CD4-positive, alpha-beta T cell treated with Interleukin-17A for 1 hour (primary cell): ENCODE results near the gene RABEP1.
"Not testable (repeated sequence)": the region's sequence is repeated elsewhere in the genome, so short reads cannot be mapped to it uniquely, and the experiment has no call there.

Source experiments
- DNase-seq: peaks from one replicate; pipeline ENCODE4 v3.0.0-alpha.2; 2020

Gene RABEP1

GRCh38 chr17:5429191-5429887 is 147.3 kb downstream of the RABEP1 start:
- no peak for DNase-seq

GRCh38 chr17:5430413-5430999 is 148.4 kb downstream of the RABEP1 start:
- no peak for DNase-seq

GRCh38 chr17:5431234-5431633 is 149.2 kb downstream of the RABEP1 start:
- DNase-seq = not testable (repeated sequence)

GRCh38 chr17:5431949-5432556 is 150.0 kb downstream of the RABEP1 start:
- no peak for DNase-seq

- DNase-seq = no peak
These were observed 152.9 kb downstream of the RABEP1 start for GRCh38 chr17:5434984-5435383.
